ENCODE results near the gene CLDN5.

Gene CLDN5

GRCh38 chr22:19525116-19525660 is 978 bp upstream of the CLDN5 start:
- no peaks in the 10 kb centered on the region for H3K4me1 ChIP-seq (ENCODE audit: insufficient read depth, low read length)
- no peak overlapping the region for H2AFZ ChIP-seq (ENCODE audit: low read depth, low read length)
- peaks cover 6% of the 10 kb centered on the region for H3K9me3 ChIP-seq (ENCODE audit: low read length)
- H3K27me3 ChIP-seq (ENCODE audit: insufficient read depth, low read length) = peaks cover 28% of the 10 kb centered on the region
- H3K36me3 ChIP-seq (ENCODE audit: insufficient read depth, low read length) = peaks cover 5% of the 10 kb centered on the region
- H3K4me3 ChIP-seq (ENCODE audit: low read length) = no peak overlapping the region

GRCh38 chr22:19523240-19524169 is 705 bp downstream of the CLDN5 start:
- no peak overlapping the region for H3K4me3 ChIP-seq (ENCODE audit: low read length)
- H3K9me3 ChIP-seq (ENCODE audit: low read length) = peaks cover 6% of the 10 kb centered on the region
- no peaks in the 10 kb centered on the region for H3K4me1 ChIP-seq (ENCODE audit: insufficient read depth, low read length)
- H3K36me3 ChIP-seq (ENCODE audit: insufficient read depth, low read length) = peaks cover 5% of the 10 kb centered on the region
- no peak overlapping the region for H2AFZ ChIP-seq (ENCODE audit: low read depth, low read length)
- peaks cover 28% of the 10 kb centered on the region for H3K27me3 ChIP-seq (ENCODE audit: insufficient read depth, low read length)

GRCh38 chr22:19522881-19523239 is 1.4 kb downstream of the CLDN5 start:
- H3K4me1 ChIP-seq (ENCODE audit: insufficient read depth, low read length) = no peaks in the 10 kb centered on the region
- H3K27me3 ChIP-seq (ENCODE audit: insufficient read depth, low read length) = peaks cover 28% of the 10 kb centered on the region
- no peak overlapping the region for H2AFZ ChIP-seq (ENCODE audit: low read depth, low read length)
- H3K36me3 ChIP-seq (ENCODE audit: insufficient read depth, low read length) = peaks cover 8% of the 10 kb centered on the region
- no peak overlapping the region for H3K4me3 ChIP-seq (ENCODE audit: low read length)
- H3K9me3 ChIP-seq (ENCODE audit: low read length) = peaks cover 6% of the 10 kb centered on the region

- Histone ChIP-seq H3K4me1 (ENCODE audit: insufficient read depth, low read length) (no peaks in the 10 kb centered on the region), H3K4me3 (ENCODE audit: low read length) (no peak overlapping the region), H3K27me3 (ENCODE audit: insufficient read depth, low read length) (peaks cover 28% of the 10 kb centered on the region), H2AFZ (ENCODE audit: low read depth, low read length) (no peak overlapping the region), H3K9me3 (ENCODE audit: low read length) (peaks cover 6% of the 10 kb centered on the region), H3K36me3 (ENCODE audit: insufficient read depth, low read length) (peaks cover 9% of the 10 kb centered on the region)
Observed at GRCh38 chr22:19522190-19522880, 1.9 kb downstream of the CLDN5 start.

- Histone ChIP-seq H3K27me3 (ENCODE audit: insufficient read depth, low read length) (peaks cover 22% of the 10 kb centered on the region), H2AFZ (ENCODE audit: low read depth, low read length) (no peak overlapping the region), H3K36me3 (ENCODE audit: insufficient read depth, low read length) (peaks cover 10% of the 10 kb centered on the region)
Observed at GRCh38 chr22:19520566-19521305, 3.5 kb downstream of the CLDN5 start.

GRCh38 chr22:19520007-19520406 is 4.2 kb downstream of the CLDN5 start:
- Histone ChIP-seq H3K27me3 (ENCODE audit: insufficient read depth, low read length) (peaks cover 18% of the 10 kb centered on the region), H3K4me3 (ENCODE audit: low read length) (no peak overlapping the region), H3K36me3 (ENCODE audit: insufficient read depth, low read length) (peaks cover 13% of the 10 kb centered on the region), H3K4me1 (ENCODE audit: insufficient read depth, low read length) (peaks cover 3% of the 10 kb centered on the region), H2AFZ (ENCODE audit: low read depth, low read length) (no peak overlapping the region), H3K9me3 (ENCODE audit: low read length) (peaks cover 4% of the 10 kb centered on the region)

More at GRCh38 chr22:19520566-19521305, 3.5 kb downstream of the CLDN5 start:
- no peaks in the 10 kb centered on the region for H3K4me1 ChIP-seq (ENCODE audit: insufficient read depth, low read length)
- H3K9me3 ChIP-seq (ENCODE audit: low read length) = peaks cover 5% of the 10 kb centered on the region
- no peak overlapping the region for H3K4me3 ChIP-seq (ENCODE audit: low read length)

GRCh38 chr22:19519041-19519926 is 4.9 kb downstream of the CLDN5 start:
- Histone ChIP-seq H2AFZ (ENCODE audit: low read depth, low read length) (no peak overlapping the region), H3K9me3 (ENCODE audit: low read length) (peaks cover 4% of the 10 kb centered on the region), H3K36me3 (ENCODE audit: insufficient read depth, low read length) (peaks cover 13% of the 10 kb centered on the region), H3K4me3 (ENCODE audit: low read length) (no peak overlapping the region), H3K4me1 (ENCODE audit: insufficient read depth, low read length) (peaks cover 10% of the 10 kb centered on the region), H3K27me3 (ENCODE audit: insufficient read depth, low read length) (peaks cover 15% of the 10 kb centered on the region)

GRCh38 chr22:19518635-19519034 is 5.6 kb downstream of the CLDN5 start:
- Histone ChIP-seq H3K4me3 (ENCODE audit: low read length) (no peak overlapping the region), H3K4me1 (ENCODE audit: insufficient read depth, low read length) (peaks cover 10% of the 10 kb centered on the region), H3K36me3 (ENCODE audit: insufficient read depth, low read length) (peaks cover 13% of the 10 kb centered on the region)

GRCh38 chr22:19517919-19518611 is 6.1 kb downstream of the CLDN5 start:
- Histone ChIP-seq H3K9me3 (ENCODE audit: low read length) (no peaks in the 10 kb centered on the region), H3K36me3 (ENCODE audit: insufficient read depth, low read length) (peaks cover 13% of the 10 kb centered on the region), H3K27me3 (ENCODE audit: insufficient read depth, low read length) (peaks cover 6% of the 10 kb centered on the region), H3K4me1 (ENCODE audit: insufficient read depth, low read length) (peaks cover 10% of the 10 kb centered on the region), H2AFZ (ENCODE audit: low read depth, low read length) (no peak overlapping the region), H3K4me3 (ENCODE audit: low read length) (no peak overlapping the region)

More at GRCh38 chr22:19518635-19519034, 5.6 kb downstream of the CLDN5 start:
- Histone ChIP-seq H3K27me3 (ENCODE audit: insufficient read depth, low read length) (peaks cover 9% of the 10 kb centered on the region), H3K9me3 (ENCODE audit: low read length) (no peaks in the 10 kb centered on the region), H2AFZ (ENCODE audit: low read depth, low read length) (no peak overlapping the region)

- H2AFZ ChIP-seq (ENCODE audit: low read depth, low read length) = no peak overlapping the region
- no peaks in the 10 kb centered on the region for H3K9me3 ChIP-seq (ENCODE audit: low read length)
- H3K4me3 ChIP-seq (ENCODE audit: low read length) = no peak overlapping the region
- H3K4me1 ChIP-seq (ENCODE audit: insufficient read depth, low read length) = peaks cover 10% of the 10 kb centered on the region
- peaks cover 18% of the 10 kb centered on the region for H3K36me3 ChIP-seq (ENCODE audit: insufficient read depth, low read length)
- H3K27me3 ChIP-seq (ENCODE audit: insufficient read depth, low read length) = no peaks in the 10 kb centered on the region
Observed at GRCh38 chr22:19517171-19517500, 7.1 kb downstream of the CLDN5 start.

- H3K4me1 ChIP-seq (ENCODE audit: insufficient read depth, low read length) = peaks cover 10% of the 10 kb centered on the region
- no peak overlapping the region for H3K4me3 ChIP-seq (ENCODE audit: low read length)
- no peak overlapping the region for H2AFZ ChIP-seq (ENCODE audit: low read depth, low read length)
- no peaks in the 10 kb centered on the region for H3K9me3 ChIP-seq (ENCODE audit: low read length)
- H3K36me3 ChIP-seq (ENCODE audit: insufficient read depth, low read length) = peaks cover 19% of the 10 kb centered on the region
- H3K27me3 ChIP-seq (ENCODE audit: insufficient read depth, low read length) = no peaks in the 10 kb centered on the region
Observed at GRCh38 chr22:19516378-19517170, 7.6 kb downstream of the CLDN5 start.

Measured in neuron (in vitro differentiated cells).